K562 (cell line): ENCODE measurements around the gene MAP3K2. TPM values are rescaled to one million over a fixed set of nuclear protein-coding genes. Genes with fewer than 3 reads are reported as not detected.

ENCODE experiments used
- ATAC-seq: fragments of 200-7000 bp; cut with Tn5 transposase; 3 replicates; pipeline ENCODE4 v1.9.1; 2020; ENCODE audit warnings: moderate library complexity
- BruUV-seq: library from RNA; stranded (reverse); fragments of 400-500 nt; replicated peaks from 2 replicates; lab custom pipeline; 2021; lab: Mats Ljungman, UMichigan
- CTCF ChIA-PET: fragments of 300-600 bp; formaldehyde crosslinking; extraction: SDS; loops from one replicate; lab custom pipeline; 2021; ENCODE audit warnings: low intra/inter-chr PET ratio; lab: Yijun Ruan, JAX
- POLR2A ChIA-PET: fragments of 300-600, 350-650 bp; sonication (Branson Sonifier 250); formaldehyde crosslinking; extraction: SDS; loops from one replicate; lab custom pipeline; 2021; ENCODE audit warnings: antibody characterized with exemption, inconsistent platforms; lab: Yijun Ruan, JAX
- DNase-seq, 4 experiments: peaks; one replicate each; pipeline versions ENCODE4 v3.0.0 to v3.0.0-alpha.2; 2011 to 2018; ENCODE audit warnings: low spot score in 3 of 4, mixed read lengths in 3 of 4; ENCODE audit errors: extremely low read depth in 1 of 4
- FAIRE-seq: peaks from 2 replicates; lab custom pipeline; 2011; peaks lifted over from hg19 to GRCh38; lab: Jason Lieb, UNC
- H2AFZ ChIP-seq: 2 replicates; pipeline ENCODE4 v1.6.0; 2011; ENCODE audit warnings: low read depth, low read length, control low read depth, inconsistent platforms
- H3K27ac ChIP-seq: fragments of 200-600 bp; 3 replicates; pipeline ENCODE4 v1.8.0; 2011; ENCODE audit warnings: low read depth, mild to moderate bottlenecking, control low read depth, inconsistent platforms, low read length, moderate library complexity, mixed read lengths; ENCODE audit errors: extremely low read depth
- H3K27me3 ChIP-seq, 2 experiments: fragments of 300-600 bp in 1 of 2; 2 replicates in 1 of 2; 3 replicates in 1 of 2; pipeline versions ENCODE4 v1.6.0 to v1.8.0; 2011; ENCODE audit warnings: inconsistent platforms in 2 of 2, low read length in 2 of 2, mild to moderate bottlenecking in 1 of 2, mixed read lengths in 1 of 2, moderate library complexity in 1 of 2; ENCODE audit not compliant: control insufficient read depth in 2 of 2, insufficient read depth in 2 of 2
- H3K36me3 ChIP-seq: fragments of 300-600 bp; 3 replicates; pipeline ENCODE4 v1.8.0; 2011; ENCODE audit warnings: mild to moderate bottlenecking, low read length, inconsistent platforms; ENCODE audit not compliant: control insufficient read depth, insufficient read depth
- H3K4me1 ChIP-seq, 2 experiments: fragments of 200-600 bp in 1 of 2; replicated peaks in 1 of 2; 2 replicates in 1 of 2; 3 replicates in 1 of 2; pipeline versions ENCODE4 v1.5.1 to v1.8.0; 2011; ENCODE audit warnings: inconsistent platforms in 2 of 2, low read length in 2 of 2, mild to moderate bottlenecking in 1 of 2, mixed read lengths in 1 of 2, moderate library complexity in 1 of 2; ENCODE audit not compliant: control insufficient read depth in 2 of 2, insufficient read depth in 2 of 2
- H3K4me2 ChIP-seq: 2 replicates; pipeline ENCODE4 v1.6.1; 2011; ENCODE audit warnings: low read length, control low read depth, inconsistent platforms, mixed read lengths; ENCODE audit not compliant: insufficient read depth
- H3K4me3 ChIP-seq: fragments of 200-600 bp; sonication (generic), shearing (Covaris generic); 2 replicates; pipeline ENCODE4 v1.5.1; 2016; ENCODE audit warnings: control low read depth, inconsistent platforms
- H3K79me2 ChIP-seq: fragments of 200-600 bp; 3 replicates; pipeline ENCODE4 v1.8.0; 2011; ENCODE audit warnings: low read length, inconsistent platforms; ENCODE audit not compliant: control insufficient read depth, insufficient read depth
- H3K9ac ChIP-seq, 2 experiments: 2 replicates each; pipeline versions ENCODE4 v1.6.0 to v1.6.1; 2011; ENCODE audit warnings: low read depth in 2 of 2, low read length in 2 of 2, control low read depth in 1 of 2, inconsistent platforms in 1 of 2, mild to moderate bottlenecking in 1 of 2, mixed read lengths in 1 of 2; ENCODE audit not compliant: insufficient read depth in 1 of 2
- H3K9me1 ChIP-seq: one replicate; pipeline ENCODE4 v1.6.0; 2011; ENCODE audit warnings: inconsistent platforms, mild to moderate bottlenecking, low read length, moderate library complexity; ENCODE audit not compliant: control insufficient read depth, insufficient read depth
- H3K9me3 ChIP-seq: replicated peaks from 2 replicates; pipeline ENCODE4 v1.5.1; 2011; ENCODE audit warnings: low read depth, low read length, inconsistent platforms; ENCODE audit not compliant: control insufficient read depth, insufficient read depth
- H4K20me1 ChIP-seq: replicated peaks from 2 replicates; pipeline ENCODE4 v1.6.1; 2011; ENCODE audit warnings: low read length, inconsistent platforms, mixed read lengths; ENCODE audit not compliant: control insufficient read depth, insufficient read depth
- CBX5 ChIP-seq: IDR thresholded peaks from 2 replicates; pipeline ENCODE4 v1.6.1; 2014; ENCODE audit warnings: low read depth, borderline replicate concordance
- CGGBP1 ChIP-seq: fragments of 250-450 bp; sonication (Bioruptor Pico); IDR thresholded peaks from 2 replicates; pipeline ENCODE4 v1.9.0; 2021; ENCODE audit warnings: mild to moderate bottlenecking
- DACH1 ChIP-seq: fragments of 450-650 bp; IDR thresholded peaks from 2 replicates; pipeline ENCODE4 v1.6.1; 2018; ENCODE audit not compliant: partially characterized antibody
- DPF2 ChIP-seq: fragments of 450-650 bp; IDR thresholded peaks from 2 replicates; pipeline ENCODE4 v1.6.1; 2016
- EP300 ChIP-seq: IDR thresholded peaks from 2 replicates; pipeline ENCODE4 v1.6.1; 2012; ENCODE audit warnings: low read length, improper control_type of control experiment
- EWSR1 ChIP-seq: fragments of 450-650 bp; IDR thresholded peaks from 2 replicates; pipeline ENCODE4 v1.6.1; 2018; ENCODE audit warnings: borderline replicate concordance, mild to moderate bottlenecking, low read depth, moderate library complexity; ENCODE audit not compliant: partially characterized antibody
- FOXA1 ChIP-seq: fragments of 450-650 bp; IDR thresholded peaks from 2 replicates; pipeline ENCODE4 v1.6.1; 2016; ENCODE audit warnings: mild to moderate bottlenecking, borderline replicate concordance
- GTF2B ChIP-seq: IDR thresholded peaks from 2 replicates; pipeline ENCODE4 v1.6.1; 2011; ENCODE audit not compliant: insufficient read length; ENCODE audit errors: extremely low read depth
- KLF13 ChIP-seq: fragments of 450-650 bp; IDR thresholded peaks from 2 replicates; pipeline ENCODE4 v1.6.1; 2016; ENCODE audit warnings: missing genetic modification characterization, low read depth, mild to moderate bottlenecking, missing compliant biosample characterization, moderate library complexity, borderline replicate concordance
- LCOR ChIP-seq: sonication (generic); formaldehyde crosslinking; IDR thresholded peaks from 2 replicates; pipeline ENCODE4 v1.8.0; 2022; ENCODE audit warnings: mild to moderate bottlenecking, missing genetic modification reagents
- RFX7 ChIP-seq: fragments of 250-450 bp; sonication (Bioruptor Pico); IDR thresholded peaks from 2 replicates; pipeline ENCODE4 v1.5.1; 2021; ENCODE audit warnings: mild to moderate bottlenecking
- SIN3A ChIP-seq, 2 experiments: fragments of 150-350 bp in 1 of 2; IDR thresholded peaks; 2 replicates each; pipeline ENCODE4 v1.6.1; 2011 to 2016; ENCODE audit warnings: borderline replicate concordance in 2 of 2, low read depth in 2 of 2, low read length in 2 of 2, mild to moderate bottlenecking in 2 of 2, moderate library complexity in 2 of 2; ENCODE audit not compliant: control insufficient read depth in 1 of 2
- SMAD4 ChIP-seq: fragments of 250-450 bp; sonication (Bioruptor Pico); conservative IDR thresholded peaks from 2 replicates; pipeline ENCODE4 v1.8.0; 2021; ENCODE audit warnings: inconsistent platforms, mild to moderate bottlenecking, moderate library complexity
- SMARCC2 ChIP-seq: fragments of 450-650 bp; IDR thresholded peaks from 2 replicates; pipeline ENCODE4 v1.6.1; 2017; ENCODE audit warnings: antibody characterized with exemption, moderate library complexity, mild to moderate bottlenecking, low read depth
- ZBED1 ChIP-seq: IDR thresholded peaks from 2 replicates; pipeline ENCODE4 v1.6.1; 2014
- ZBTB8A ChIP-seq: fragments of 450-650 bp; IDR thresholded peaks from 2 replicates; pipeline ENCODE4 v1.6.1; 2018; ENCODE audit warnings: mild to moderate bottlenecking, moderate library complexity; ENCODE audit not compliant: partially characterized antibody
- WGBS: fragments of 100-300 bp; shearing (Covaris generic); methylation state at CpG from one replicate; pipeline ENCODE4 v1.1.6; 2016; ENCODE audit warnings: low coverage, mixed read lengths; ENCODE audit not compliant: insufficient coverage; ENCODE audit errors: missing lambda C conversion rate; 5-methylcytosine and 5-hydroxymethylcytosine counted together
- in situ Hi-C: fragments of 300-500 bp; cut with MboI; formaldehyde crosslinking; loops from 4 replicates; pipeline ENCODE4 v1.15.0; 2018; ENCODE audit warnings: inconsistent platforms, mixed read lengths
- intact Hi-C: fragments of 100-400 bp; cut with micrococcal nuclease; formaldehyde crosslinking; loops from 2 replicates; pipeline ENCODE4 v1.14.2; 2022
- polyA plus RNA-seq, 8 experiments: library from polyadenylated mRNA; depleted of rRNA in 4 of 8; stranded (reverse) in 5 of 8; unstranded in 3 of 8; fragments of >200 nt; fragmentation: Nextera tagmentation in 2 of 8; fragmentation: Illumina TruSeq in 1 of 8; extraction: Ambion mirVana in 2 of 8; extraction: Trizol in 1 of 8; gene quantifications; 2 replicates each; pipeline versions ENCODE4 v1.2.1 to v1.2.3, GENCODE V29; 2011 to 2014; ENCODE audit warnings: inconsistent platforms in 1 of 8, missing spikeins in 1 of 8
- total RNA-seq, 7 experiments: library from RNA; depleted of rRNA in 6 of 7; stranded (reverse); fragments of >200 nt in 6 of 7; fragmentation: Illumina TruSeq in 2 of 7; extraction: Trizol in 2 of 7; gene quantifications; 2 replicates each; pipeline versions ENCODE4 v1.2.1 to v1.2.3, GENCODE V29; 2011 to 2021; ENCODE audit warnings: low replicate concordance in 1 of 7
- TF ChIP-seq, protein P1 (sequence below): sonication (generic); formaldehyde crosslinking; IDR thresholded peaks from 2 replicates; pipeline ENCODE4 v1.8.0; 2023; ENCODE audit warnings: missing genetic modification reagents, mild to moderate bottlenecking, borderline replicate concordance

MAP3K2 gene
- total and polyA plus RNA-seq, 9 of the 15 experiments (the other 6 are each of a cell fraction or from before 2014, with no cell fraction given): 1.2 to 14.2 (median 5.7) TPM

- POLR2A ChIA-PET: no interaction called here
- FAIRE-seq: no peak
- no peaks in the 10 kb centered on the region for H3K4me1 ChIP-seq
- H4K20me1 ChIP-seq: no peaks in the 10 kb centered on the region
- peaks cover 10% of the 10 kb centered on the region; the same call in 1 of the 3 replicates for H3K36me3 ChIP-seq
- CTCF ChIA-PET: no interaction called here
- no peak overlapping the region for H2AFZ ChIP-seq
- no peak for ATAC-seq
- BruUV-seq: no TSS peak
- TF ChIP-seq SIN3A (IDR thresholded peaks at IDR 0.05; ENCODE audit: borderline replicate concordance in 2 of 2, control insufficient read depth in 1 of 2, low read depth in 2 of 2, low read length in 2 of 2): no peak
- TF ChIP-seq SMAD4 (CRISPR knock-in tag): no peak
- TF ChIP-seq SMARCC2: no peak
- no peak for TF ChIP-seq DPF2
- TF ChIP-seq DACH1: no peak
- TF ChIP-seq RFX7: no peak
- no peak for TF ChIP-seq ZBED1
- TF ChIP-seq EWSR1: no peak
- no peak for TF ChIP-seq FOXA1
- TF ChIP-seq CGGBP1: no peak
- no peak for TF ChIP-seq ZBTB8A
- TF ChIP-seq, protein P1, sequence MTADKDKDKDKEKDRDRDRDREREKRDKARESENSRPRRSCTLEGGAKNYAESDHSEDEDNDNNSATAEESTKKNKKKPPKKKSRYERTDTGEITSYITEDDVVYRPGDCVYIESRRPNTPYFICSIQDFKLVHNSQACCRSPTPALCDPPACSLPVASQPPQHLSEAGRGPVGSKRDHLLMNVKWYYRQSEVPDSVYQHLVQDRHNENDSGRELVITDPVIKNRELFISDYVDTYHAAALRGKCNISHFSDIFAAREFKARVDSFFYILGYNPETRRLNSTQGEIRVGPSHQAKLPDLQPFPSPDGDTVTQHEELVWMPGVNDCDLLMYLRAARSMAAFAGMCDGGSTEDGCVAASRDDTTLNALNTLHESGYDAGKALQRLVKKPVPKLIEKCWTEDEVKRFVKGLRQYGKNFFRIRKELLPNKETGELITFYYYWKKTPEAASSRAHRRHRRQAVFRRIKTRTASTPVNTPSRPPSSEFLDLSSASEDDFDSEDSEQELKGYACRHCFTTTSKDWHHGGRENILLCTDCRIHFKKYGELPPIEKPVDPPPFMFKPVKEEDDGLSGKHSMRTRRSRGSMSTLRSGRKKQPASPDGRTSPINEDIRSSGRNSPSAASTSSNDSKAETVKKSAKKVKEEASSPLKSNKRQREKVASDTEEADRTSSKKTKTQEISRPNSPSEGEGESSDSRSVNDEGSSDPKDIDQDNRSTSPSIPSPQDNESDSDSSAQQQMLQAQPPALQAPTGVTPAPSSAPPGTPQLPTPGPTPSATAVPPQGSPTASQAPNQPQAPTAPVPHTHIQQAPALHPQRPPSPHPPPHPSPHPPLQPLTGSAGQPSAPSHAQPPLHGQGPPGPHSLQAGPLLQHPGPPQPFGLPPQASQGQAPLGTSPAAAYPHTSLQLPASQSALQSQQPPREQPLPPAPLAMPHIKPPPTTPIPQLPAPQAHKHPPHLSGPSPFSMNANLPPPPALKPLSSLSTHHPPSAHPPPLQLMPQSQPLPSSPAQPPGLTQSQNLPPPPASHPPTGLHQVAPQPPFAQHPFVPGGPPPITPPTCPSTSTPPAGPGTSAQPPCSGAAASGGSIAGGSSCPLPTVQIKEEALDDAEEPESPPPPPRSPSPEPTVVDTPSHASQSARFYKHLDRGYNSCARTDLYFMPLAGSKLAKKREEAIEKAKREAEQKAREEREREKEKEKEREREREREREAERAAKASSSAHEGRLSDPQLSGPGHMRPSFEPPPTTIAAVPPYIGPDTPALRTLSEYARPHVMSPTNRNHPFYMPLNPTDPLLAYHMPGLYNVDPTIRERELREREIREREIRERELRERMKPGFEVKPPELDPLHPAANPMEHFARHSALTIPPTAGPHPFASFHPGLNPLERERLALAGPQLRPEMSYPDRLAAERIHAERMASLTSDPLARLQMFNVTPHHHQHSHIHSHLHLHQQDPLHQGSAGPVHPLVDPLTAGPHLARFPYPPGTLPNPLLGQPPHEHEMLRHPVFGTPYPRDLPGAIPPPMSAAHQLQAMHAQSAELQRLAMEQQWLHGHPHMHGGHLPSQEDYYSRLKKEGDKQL: no peak
- no peak for TF ChIP-seq EP300
- no peak for TF ChIP-seq GTF2B
- no peak for TF ChIP-seq LCOR
- no peak for TF ChIP-seq KLF13 (tag)
- no peak for TF ChIP-seq CBX5
- TF ChIP-seq, all 486 proteins: peak for 0
- in situ Hi-C loops: no loop called here
- intact Hi-C loops: no loop called here
- 85% methylated on average over 1 of the region's 1 CpG for whole genome bisulfite sequencing
- Histone ChIP-seq H3K4me2 (no peak overlapping the region), H3K27me3 (no peaks in the 10 kb centered on the region), H3K9me1 (no peaks in the 10 kb centered on the region), H3K9me3 (no peaks in the 10 kb centered on the region), H3K79me2 (no peaks in the 10 kb centered on the region), H3K9ac (no peak overlapping the region), H3K27ac (no peak overlapping the region), H3K4me3 (no peak overlapping the region)
- no peak for DNase-seq
Observed at GRCh38 chr2:127332335-127332734, 55.4 kb downstream of the MAP3K2 start.
